MCF 10A (cell line): ENCODE measurements around the gene NADSYN1. TPM values are rescaled to one million over a fixed set of nuclear protein-coding genes. Genes with fewer than 3 reads are reported as not detected.
"Not testable (repeated sequence)": the region's sequence is repeated elsewhere in the genome, so short reads cannot be mapped to it uniquely, and the experiment has no call there.

ENCODE experiments used
- BruUV-seq: library from RNA; stranded (reverse); fragments of 400-500 nt; replicated peaks from 2 replicates; lab custom pipeline; 2021; lab: Mats Ljungman, UMichigan
- CTCF ChIA-PET: fragments of 300-600 bp; sonication (Branson Sonifier 250); formaldehyde crosslinking; extraction: SDS; loops from one replicate; lab custom pipeline; 2021; ENCODE audit warnings: antibody characterized with exemption, inconsistent platforms; lab: Yijun Ruan, JAX
- POLR2A ChIA-PET: fragments of 300-600, 350-650 bp; sonication (Branson Sonifier 250); formaldehyde crosslinking; extraction: SDS; loops from one replicate; lab custom pipeline; 2020; ENCODE audit warnings: antibody characterized with exemption, inconsistent platforms; lab: Yijun Ruan, JAX
- DNase-seq: peaks from one replicate; pipeline ENCODE4 v3.0.0-alpha.2; 2018; ENCODE audit not compliant: unreplicated experiment
- H3K27ac Mint-ChIP-seq: one replicate; pipeline ENCODE4 v1.8.0; 2022; ENCODE audit warnings: mild to moderate bottlenecking, low read depth, mixed read lengths; ENCODE audit not compliant: unreplicated experiment
- H3K27me3 Mint-ChIP-seq: one replicate; pipeline ENCODE4 v1.8.0; 2022; ENCODE audit warnings: mixed read lengths; ENCODE audit not compliant: insufficient read depth, unreplicated experiment
- H3K36me3 Mint-ChIP-seq: one replicate; pipeline ENCODE4 v1.8.0; 2022; ENCODE audit warnings: mild to moderate bottlenecking, moderate library complexity, mixed read lengths; ENCODE audit not compliant: insufficient read depth, unreplicated experiment
- H3K4me1 Mint-ChIP-seq: one replicate; pipeline ENCODE4 v1.8.0; 2022; ENCODE audit warnings: mixed read lengths; ENCODE audit not compliant: insufficient read depth, unreplicated experiment
- H3K4me3 Mint-ChIP-seq: one replicate; pipeline ENCODE4 v1.8.0; 2022; ENCODE audit warnings: mild to moderate bottlenecking, moderate library complexity, mixed read lengths; ENCODE audit not compliant: unreplicated experiment
- H3K9me3 Mint-ChIP-seq: one replicate; pipeline ENCODE4 v1.8.0; 2022; ENCODE audit warnings: mixed read lengths; ENCODE audit not compliant: unreplicated experiment
- intact Hi-C: fragments of 100-400 bp; cut with micrococcal nuclease; formaldehyde crosslinking; loops from 2 replicates; pipeline ENCODE4 v1.14.1; 2022
- total RNA-seq: library from RNA; stranded (reverse); gene quantifications from 2 replicates; pipeline ENCODE4 v1.2.3, GENCODE V29; 2022
- TF ChIP-seq, protein P1 (sequence below): fragments of 200-600 bp; IDR thresholded peaks from one replicate; pipeline ENCODE4 v1.8.0; 2022; ENCODE audit warnings: antibody characterized with exemption, mild to moderate bottlenecking; ENCODE audit not compliant: unreplicated experiment

NADSYN1 gene
- total RNA-seq, 1 experiment from 2014 or later = 73.6 TPM

DNA sequence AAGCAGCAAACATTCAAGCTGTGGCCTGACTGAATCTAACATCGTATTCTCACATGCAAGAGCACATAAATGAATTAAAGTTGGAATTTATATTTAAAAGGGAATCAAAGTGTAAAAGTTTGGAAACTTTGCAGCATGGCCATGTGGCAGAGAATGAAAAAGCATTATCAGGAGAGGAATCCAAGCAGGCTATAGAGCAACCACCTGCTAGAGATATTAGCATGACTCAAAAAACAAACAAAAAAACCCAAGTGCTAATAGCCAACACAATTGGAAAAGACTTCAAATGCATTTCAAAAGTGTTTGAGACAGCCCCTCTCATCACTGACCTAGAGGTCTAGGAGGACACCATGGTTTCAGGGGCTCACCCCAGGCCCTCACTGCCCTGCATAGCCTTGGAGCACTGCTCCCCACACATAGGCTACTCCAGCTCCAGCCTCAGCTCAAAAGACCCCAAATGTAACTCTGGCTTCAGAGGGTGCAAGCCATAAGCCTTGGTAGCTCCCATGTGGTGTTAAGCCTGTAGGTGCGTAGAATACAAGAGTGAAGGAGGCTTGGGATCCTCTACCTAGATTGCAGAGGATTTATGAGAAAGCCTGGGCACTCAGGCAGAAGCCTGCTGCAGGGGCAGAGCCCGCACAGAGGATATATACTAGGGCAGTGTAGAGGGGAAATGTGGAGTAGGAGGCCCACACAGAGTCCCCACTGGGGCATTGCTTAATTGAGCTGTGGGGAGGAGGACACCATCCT, 72.4 kb downstream of the NADSYN1 start:
- Mint-ChIP-seq H3K4me3 (no peak overlapping the region), H3K27ac (no peak overlapping the region), H3K4me1 (no peaks in the 10 kb centered on the region), H3K9me3 (no peaks in the 10 kb centered on the region), H3K27me3 (no peaks in the 10 kb centered on the region), H3K36me3 (no peaks in the 10 kb centered on the region)
- BruUV-seq = no TSS peak
- CTCF ChIA-PET = no interaction called here
- TF ChIP-seq, protein P1, sequence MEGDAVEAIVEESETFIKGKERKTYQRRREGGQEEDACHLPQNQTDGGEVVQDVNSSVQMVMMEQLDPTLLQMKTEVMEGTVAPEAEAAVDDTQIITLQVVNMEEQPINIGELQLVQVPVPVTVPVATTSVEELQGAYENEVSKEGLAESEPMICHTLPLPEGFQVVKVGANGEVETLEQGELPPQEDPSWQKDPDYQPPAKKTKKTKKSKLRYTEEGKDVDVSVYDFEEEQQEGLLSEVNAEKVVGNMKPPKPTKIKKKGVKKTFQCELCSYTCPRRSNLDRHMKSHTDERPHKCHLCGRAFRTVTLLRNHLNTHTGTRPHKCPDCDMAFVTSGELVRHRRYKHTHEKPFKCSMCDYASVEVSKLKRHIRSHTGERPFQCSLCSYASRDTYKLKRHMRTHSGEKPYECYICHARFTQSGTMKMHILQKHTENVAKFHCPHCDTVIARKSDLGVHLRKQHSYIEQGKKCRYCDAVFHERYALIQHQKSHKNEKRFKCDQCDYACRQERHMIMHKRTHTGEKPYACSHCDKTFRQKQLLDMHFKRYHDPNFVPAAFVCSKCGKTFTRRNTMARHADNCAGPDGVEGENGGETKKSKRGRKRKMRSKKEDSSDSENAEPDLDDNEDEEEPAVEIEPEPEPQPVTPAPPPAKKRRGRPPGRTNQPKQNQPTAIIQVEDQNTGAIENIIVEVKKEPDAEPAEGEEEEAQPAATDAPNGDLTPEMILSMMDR = no peak
- no peak for DNase-seq
- POLR2A ChIA-PET = no interaction called here
- intact Hi-C loops = no loop called here

DNA sequence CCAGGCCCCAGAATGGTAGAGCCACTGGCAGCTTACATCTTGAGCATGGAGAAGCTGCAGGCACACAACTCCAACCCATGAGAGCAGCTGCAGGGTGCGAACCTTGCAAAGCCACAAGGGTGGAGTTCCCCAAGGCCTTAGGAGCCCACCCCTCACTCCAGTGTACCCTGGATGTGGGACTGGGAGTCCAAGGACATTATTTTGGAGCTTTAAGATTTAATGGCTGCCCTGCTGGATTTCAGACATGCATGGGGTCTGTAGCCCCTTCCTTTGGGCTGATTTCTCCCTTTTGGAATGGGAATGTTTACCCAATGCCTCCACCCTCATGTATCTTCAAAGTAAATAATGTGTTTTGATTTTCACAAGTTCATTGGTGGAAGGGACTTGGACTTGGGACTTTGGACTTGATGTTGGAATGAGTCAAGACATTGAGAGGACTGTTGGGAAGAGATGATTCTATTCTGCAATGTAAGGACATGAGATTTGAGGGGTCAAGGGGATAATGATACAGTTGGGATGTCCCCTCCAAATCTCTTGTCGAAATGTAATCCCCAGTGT, 73.0 kb downstream of the NADSYN1 start:
- ChIA-PET POLR2A (no interaction called here), CTCF (no interaction called here)
- no peaks in the 10 kb centered on the region for H3K9me3 Mint-ChIP-seq
- intact Hi-C loops = no loop called here
- no TSS peak for BruUV-seq
- H3K27me3 Mint-ChIP-seq = no peaks in the 10 kb centered on the region
- no peak overlapping the region for H3K4me3 Mint-ChIP-seq
- DNase-seq = no peak
- no peaks in the 10 kb centered on the region for H3K4me1 Mint-ChIP-seq
- H3K36me3 Mint-ChIP-seq = no peaks in the 10 kb centered on the region
- TF ChIP-seq, protein P1 = no peak
- no peak overlapping the region for H3K27ac Mint-ChIP-seq

DNA sequence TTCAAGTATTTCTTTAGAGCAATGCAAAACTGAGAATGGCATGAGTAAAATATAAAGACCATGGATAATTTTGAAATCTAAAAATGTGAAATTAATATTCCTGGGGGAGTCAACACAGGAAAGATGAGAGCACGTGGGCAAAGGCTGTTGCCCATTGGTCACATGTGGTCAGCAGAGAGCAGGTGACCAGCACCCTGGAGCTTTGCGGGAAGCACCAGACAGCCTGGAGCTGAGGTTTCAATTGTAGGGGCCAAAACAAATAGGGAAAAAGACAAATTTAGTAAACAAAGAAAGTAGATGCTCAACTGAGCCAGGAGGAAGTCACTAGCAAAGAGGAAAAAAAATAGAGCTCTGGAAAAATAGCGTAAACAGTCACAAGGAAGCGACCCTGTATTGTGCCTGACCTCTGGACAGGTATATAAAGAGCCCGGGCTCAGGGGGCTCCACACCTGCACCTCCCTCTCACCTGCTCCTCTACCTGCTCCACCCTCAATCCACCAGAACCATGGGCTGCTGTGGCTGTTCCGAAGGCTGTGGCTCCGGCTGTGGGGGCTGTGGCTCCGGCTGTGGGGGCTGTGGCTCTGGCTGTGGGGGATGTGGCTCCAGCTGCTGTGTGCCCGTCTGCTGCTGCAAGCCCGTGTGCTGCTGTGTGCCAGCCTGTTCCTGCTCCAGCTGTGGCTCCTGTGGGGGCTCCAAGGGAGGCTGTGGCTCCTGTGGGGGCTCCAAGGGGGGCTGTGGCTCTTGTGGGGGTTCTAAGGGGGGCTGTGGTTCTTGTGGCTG, 74.0 kb downstream of the NADSYN1 start, which contains the start of gene KRTAP5-7:
Gene KRTAP5-7, plus strand, starts transcription at position 472 of the 780 bp plus-strand sequence. Its CDS starts 34 bp downstream, at position 506.
- H3K27ac Mint-ChIP-seq, H3K27me3 Mint-ChIP-seq, H3K36me3 Mint-ChIP-seq, POLR2A ChIA-PET, H3K4me1 Mint-ChIP-seq, BruUV-seq, H3K9me3 Mint-ChIP-seq, CTCF ChIA-PET, H3K4me3 Mint-ChIP-seq, intact Hi-C loops, DNase-seq: not testable (repeated sequence)

DNA sequence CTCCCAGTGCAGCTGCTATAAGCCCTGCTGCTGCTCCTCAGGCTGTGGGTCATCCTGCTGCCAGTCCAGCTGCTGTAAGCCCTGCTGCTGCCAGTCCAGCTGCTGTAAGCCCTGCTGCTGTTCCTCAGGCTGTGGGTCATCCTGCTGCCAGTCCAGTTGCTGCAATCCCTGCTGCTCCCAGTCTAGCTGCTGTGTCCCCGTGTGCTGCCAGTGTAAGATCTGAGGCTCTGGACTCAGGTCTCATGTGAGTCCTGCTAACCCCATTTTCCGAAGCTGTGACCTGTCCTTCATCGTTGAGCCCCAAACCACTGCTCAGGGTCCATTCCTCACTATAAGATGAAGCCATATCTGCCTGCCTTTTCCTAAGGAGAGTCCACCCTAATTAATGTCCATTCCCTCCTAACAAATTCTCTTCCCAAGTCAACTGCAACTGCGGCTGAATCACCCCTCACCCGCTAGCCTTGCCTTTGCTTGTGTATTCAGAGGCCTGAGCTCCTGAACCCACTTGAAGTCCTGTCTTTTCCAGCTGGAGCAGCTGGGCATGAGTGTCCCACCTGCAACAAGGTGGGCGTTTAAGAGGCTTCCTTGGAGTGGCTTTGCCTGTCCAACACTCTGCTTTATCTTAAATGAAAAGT, 74.7 kb downstream of the NADSYN1 start:
- POLR2A ChIA-PET = no interaction called here
- TF ChIP-seq, protein P1 = no peak
- intact Hi-C loops = no loop called here

More for the DNA sequence above, 74.7 kb downstream of the NADSYN1 start:
- DNase-seq = no peak
- Mint-ChIP-seq H3K36me3 (no peaks in the 10 kb centered on the region), H3K27me3 (no peaks in the 10 kb centered on the region), H3K4me3 (no peak overlapping the region), H3K9me3 (no peaks in the 10 kb centered on the region), H3K27ac (no peak overlapping the region), H3K4me1 (no peaks in the 10 kb centered on the region)
- CTCF ChIA-PET = no interaction called here
- BruUV-seq = no TSS peak
